K562 (cell line): Measurements from ENCODE around the gene DCUN1D2.

Experiments
- CEBPZ ChIP-seq: fragments of 150-350 bp; IDR thresholded peaks from 2 replicates; pipeline ENCODE4 v1.6.1; 2014; ENCODE audit warnings: low read depth, mild to moderate bottlenecking, low read length, borderline replicate concordance
- CTCF ChIP-seq, 3 experiments: IDR thresholded peaks in 2 of 3; conservative IDR thresholded peaks in 1 of 3; 2 replicates each; pipeline ENCODE4 v1.5.1; 2011 to 2012; ENCODE audit warnings: low read length in 3 of 3, mild to moderate bottlenecking in 3 of 3, control low read depth in 2 of 3, improper control_type of control experiment in 1 of 3, inconsistent platforms in 1 of 3, low read depth in 1 of 3, mixed read lengths in 1 of 3, moderate library complexity in 1 of 3; ENCODE audit not compliant: insufficient read depth in 2 of 3
- NR3C1 ChIP-seq: sonication (generic); formaldehyde crosslinking; IDR thresholded peaks from 2 replicates; pipeline ENCODE4 v1.8.1; 2022; ENCODE audit warnings: missing genetic modification reagents
- RBM25 ChIP-seq: fragments of 200-400 bp; formaldehyde crosslinking; IDR thresholded peaks from 2 replicates; pipeline ENCODE4 v1.6.1; 2018; ENCODE audit warnings: low read length, low read depth, moderate library complexity; ENCODE audit not compliant: severe bottlenecking
- TAF1 ChIP-seq: IDR thresholded peaks from 2 replicates; pipeline ENCODE4 v1.6.1; 2011; ENCODE audit warnings: mild to moderate bottlenecking, low read length, moderate library complexity; ENCODE audit not compliant: insufficient read depth, control insufficient read depth, severe bottlenecking; ENCODE audit errors: extremely low read depth
- ZBTB12 ChIP-seq: fragments of 250-450 bp; sonication (Bioruptor Pico); IDR thresholded peaks from 2 replicates; pipeline ENCODE4 v1.4.0; 2020
- ZNF76 ChIP-seq: fragments of 250-450 bp; sonication (Bioruptor Pico); IDR thresholded peaks from 2 replicates; pipeline ENCODE4 v1.4.0; 2020; ENCODE audit warnings: mild to moderate bottlenecking, moderate library complexity, borderline replicate concordance
- TF ChIP-seq, protein P1 (sequence below): sonication (generic); formaldehyde crosslinking; IDR thresholded peaks from 2 replicates; pipeline ENCODE4 v1.8.0; 2022; ENCODE audit warnings: mild to moderate bottlenecking, low read depth, missing genetic modification reagents
- TF ChIP-seq, protein P2 (sequence below): sonication (generic); formaldehyde crosslinking; IDR thresholded peaks from 2 replicates; pipeline ENCODE4 v1.8.1; 2023; ENCODE audit warnings: missing genetic modification reagents, mild to moderate bottlenecking, borderline replicate concordance
- TF ChIP-seq, protein P3 (sequence below): fragments of 250-450 bp; sonication (Bioruptor Pico); IDR thresholded peaks from 2 replicates; pipeline ENCODE4 v1.5.1; 2021; ENCODE audit warnings: mild to moderate bottlenecking

GRCh38 chr13:113414335-113414734 is 76.2 kb downstream of the DCUN1D2 start:
- TF ChIP-seq CTCF (IDR thresholded peaks at IDR 0.05 in 2 of 3, conservative IDR thresholded peaks at IDR 0.05 in 1 of 3; ENCODE audit: insufficient read depth in 2 of 3, low read depth in 1 of 3, low read length in 3 of 3) (no peak), TAF1 (no peak), ZNF76 (no peak), CEBPZ (no peak), ZBTB12 (no peak), RBM25 (no peak), NR3C1 (CRISPR knock-in tag) (no peak)
- TF ChIP-seq, protein P1, sequence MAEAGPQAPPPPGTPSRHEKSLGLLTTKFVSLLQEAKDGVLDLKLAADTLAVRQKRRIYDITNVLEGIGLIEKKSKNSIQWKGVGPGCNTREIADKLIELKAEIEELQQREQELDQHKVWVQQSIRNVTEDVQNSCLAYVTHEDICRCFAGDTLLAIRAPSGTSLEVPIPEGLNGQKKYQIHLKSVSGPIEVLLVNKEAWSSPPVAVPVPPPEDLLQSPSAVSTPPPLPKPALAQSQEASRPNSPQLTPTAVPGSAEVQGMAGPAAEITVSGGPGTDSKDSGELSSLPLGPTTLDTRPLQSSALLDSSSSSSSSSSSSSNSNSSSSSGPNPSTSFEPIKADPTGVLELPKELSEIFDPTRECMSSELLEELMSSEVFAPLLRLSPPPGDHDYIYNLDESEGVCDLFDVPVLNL (CRISPR knock-in tag): no peak
- TF ChIP-seq, protein P2, sequence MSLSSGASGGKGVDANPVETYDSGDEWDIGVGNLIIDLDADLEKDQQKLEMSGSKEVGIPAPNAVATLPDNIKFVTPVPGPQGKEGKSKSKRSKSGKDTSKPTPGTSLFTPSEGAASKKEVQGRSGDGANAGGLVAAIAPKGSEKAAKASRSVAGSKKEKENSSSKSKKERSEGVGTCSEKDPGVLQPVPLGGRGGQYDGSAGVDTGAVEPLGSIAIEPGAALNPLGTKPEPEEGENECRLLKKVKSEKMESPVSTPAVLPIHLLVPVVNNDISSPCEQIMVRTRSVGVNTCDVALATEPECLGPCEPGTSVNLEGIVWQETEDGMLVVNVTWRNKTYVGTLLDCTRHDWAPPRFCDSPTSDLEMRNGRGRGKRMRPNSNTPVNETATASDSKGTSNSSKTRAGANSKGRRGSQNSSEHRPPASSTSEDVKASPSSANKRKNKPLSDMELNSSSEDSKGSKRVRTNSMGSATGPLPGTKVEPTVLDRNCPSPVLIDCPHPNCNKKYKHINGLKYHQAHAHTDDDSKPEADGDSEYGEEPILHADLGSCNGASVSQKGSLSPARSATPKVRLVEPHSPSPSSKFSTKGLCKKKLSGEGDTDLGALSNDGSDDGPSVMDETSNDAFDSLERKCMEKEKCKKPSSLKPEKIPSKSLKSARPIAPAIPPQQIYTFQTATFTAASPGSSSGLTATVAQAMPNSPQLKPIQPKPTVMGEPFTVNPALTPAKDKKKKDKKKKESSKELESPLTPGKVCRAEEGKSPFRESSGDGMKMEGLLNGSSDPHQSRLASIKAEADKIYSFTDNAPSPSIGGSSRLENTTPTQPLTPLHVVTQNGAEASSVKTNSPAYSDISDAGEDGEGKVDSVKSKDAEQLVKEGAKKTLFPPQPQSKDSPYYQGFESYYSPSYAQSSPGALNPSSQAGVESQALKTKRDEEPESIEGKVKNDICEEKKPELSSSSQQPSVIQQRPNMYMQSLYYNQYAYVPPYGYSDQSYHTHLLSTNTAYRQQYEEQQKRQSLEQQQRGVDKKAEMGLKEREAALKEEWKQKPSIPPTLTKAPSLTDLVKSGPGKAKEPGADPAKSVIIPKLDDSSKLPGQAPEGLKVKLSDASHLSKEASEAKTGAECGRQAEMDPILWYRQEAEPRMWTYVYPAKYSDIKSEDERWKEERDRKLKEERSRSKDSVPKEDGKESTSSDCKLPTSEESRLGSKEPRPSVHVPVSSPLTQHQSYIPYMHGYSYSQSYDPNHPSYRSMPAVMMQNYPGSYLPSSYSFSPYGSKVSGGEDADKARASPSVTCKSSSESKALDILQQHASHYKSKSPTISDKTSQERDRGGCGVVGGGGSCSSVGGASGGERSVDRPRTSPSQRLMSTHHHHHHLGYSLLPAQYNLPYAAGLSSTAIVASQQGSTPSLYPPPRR (CRISPR knock-in tag): no peak
- TF ChIP-seq, protein P3, sequence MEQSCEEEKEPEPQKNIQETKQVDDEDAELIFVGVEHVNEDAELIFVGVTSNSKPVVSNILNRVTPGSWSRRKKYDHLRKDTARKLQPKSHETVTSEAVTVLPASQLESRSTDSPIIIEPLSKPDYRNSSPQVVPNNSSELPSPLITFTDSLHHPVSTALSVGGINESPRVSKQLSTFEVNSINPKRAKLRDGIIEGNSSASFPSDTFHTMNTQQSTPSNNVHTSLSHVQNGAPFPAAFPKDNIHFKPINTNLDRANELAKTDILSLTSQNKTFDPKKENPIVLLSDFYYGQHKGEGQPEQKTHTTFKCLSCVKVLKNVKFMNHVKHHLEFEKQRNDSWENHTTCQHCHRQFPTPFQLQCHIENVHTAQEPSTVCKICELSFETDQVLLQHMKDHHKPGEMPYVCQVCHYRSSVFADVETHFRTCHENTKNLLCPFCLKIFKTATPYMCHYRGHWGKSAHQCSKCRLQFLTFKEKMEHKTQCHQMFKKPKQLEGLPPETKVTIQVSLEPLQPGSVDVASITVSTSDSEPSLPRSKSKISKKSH: no peak
